Mucosa of rectum (tissue), 2 donors: Measurements from ENCODE around the gene NTSR1.

ENCODE experiments used
- H3K27ac ChIP-seq, 2 donors: one replicate each; pipeline ENCODE4 v1.7.0; 2013; ENCODE audit warnings: inconsistent platforms in 2 of 2, low read depth in 2 of 2, low read length in 2 of 2
- H3K27me3 ChIP-seq, 2 donors: one replicate each; pipeline ENCODE4 v1.7.0; 2013; ENCODE audit warnings: low read length in 2 of 2; ENCODE audit not compliant: control insufficient read depth in 2 of 2, insufficient read depth in 2 of 2
- H3K36me3 ChIP-seq, 2 donors: one replicate each; pipeline ENCODE4 v1.7.0; 2013; ENCODE audit warnings: low read length in 2 of 2; ENCODE audit not compliant: control insufficient read depth in 2 of 2, insufficient read depth in 2 of 2
- H3K4me1 ChIP-seq, 2 donors: one replicate each; pipeline ENCODE4 v1.7.0; 2013; ENCODE audit warnings: low read length in 2 of 2, mild to moderate bottlenecking in 1 of 2; ENCODE audit not compliant: control insufficient read depth in 2 of 2, insufficient read depth in 2 of 2
- H3K4me3 ChIP-seq, 2 donors: one replicate each; pipeline ENCODE4 v1.7.0; 2013; ENCODE audit warnings: low read length in 2 of 2
- H3K9ac ChIP-seq, 2 donors: one replicate each; pipeline ENCODE4 v1.7.0; 2013; ENCODE audit warnings: low read length in 2 of 2, low read depth in 1 of 2, mild to moderate bottlenecking in 1 of 2
- H3K9me3 ChIP-seq, 2 donors: one replicate each; pipeline ENCODE4 v1.7.0; 2013; ENCODE audit warnings: low read length in 2 of 2; ENCODE audit not compliant: control insufficient read depth in 2 of 2
- donor health status: healthy.
- donor health status: Normal muscosa, but diverticular disease.

NTSR1 gene

DNA sequence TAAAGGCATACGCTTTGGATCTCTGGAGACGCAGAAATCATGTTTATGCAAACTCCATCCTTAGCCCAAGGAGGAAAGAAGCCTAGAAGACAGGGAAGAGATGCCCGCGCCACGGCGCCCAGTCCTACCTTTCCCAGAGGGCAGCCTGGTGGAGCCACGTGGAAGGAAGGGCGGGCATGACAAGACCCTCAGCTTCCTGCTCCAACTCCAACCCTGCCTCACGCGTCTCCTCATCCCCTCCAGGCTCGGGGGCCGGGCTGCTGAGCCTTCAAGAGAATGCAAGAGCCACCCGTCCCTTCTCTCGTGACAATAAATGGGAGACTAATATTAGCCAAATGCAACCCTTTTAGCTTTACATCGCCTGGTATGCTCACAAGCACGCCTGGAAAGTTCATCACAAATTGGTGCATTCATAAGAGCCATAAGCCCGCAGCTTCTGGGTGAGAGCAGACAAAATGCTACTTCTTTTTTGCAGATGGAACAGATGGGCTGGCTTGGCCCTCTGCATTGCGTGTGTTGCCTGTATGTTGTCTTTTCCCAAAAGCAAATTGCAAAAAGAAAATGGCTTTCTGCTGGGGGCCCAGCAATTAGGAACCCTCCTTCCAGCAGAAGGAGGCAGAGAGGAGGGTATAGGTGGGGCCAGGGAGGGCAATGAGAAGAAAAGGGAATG, 8.2 kb upstream of the NTSR1 start:
- Histone ChIP-seq H3K4me3 (no peak overlapping the region), H3K9ac (no peak overlapping the region), H3K9me3 (no peaks in the 10 kb centered on the region), H3K36me3 (no peaks in the 10 kb centered on the region), H3K27ac (no peak overlapping the region), H3K4me1 (peaks cover 3 to 4% of the 10 kb centered on the region in 2 donors), H3K27me3 (peaks cover 2 to 4% of the 10 kb centered on the region in 2 donors)

DNA sequence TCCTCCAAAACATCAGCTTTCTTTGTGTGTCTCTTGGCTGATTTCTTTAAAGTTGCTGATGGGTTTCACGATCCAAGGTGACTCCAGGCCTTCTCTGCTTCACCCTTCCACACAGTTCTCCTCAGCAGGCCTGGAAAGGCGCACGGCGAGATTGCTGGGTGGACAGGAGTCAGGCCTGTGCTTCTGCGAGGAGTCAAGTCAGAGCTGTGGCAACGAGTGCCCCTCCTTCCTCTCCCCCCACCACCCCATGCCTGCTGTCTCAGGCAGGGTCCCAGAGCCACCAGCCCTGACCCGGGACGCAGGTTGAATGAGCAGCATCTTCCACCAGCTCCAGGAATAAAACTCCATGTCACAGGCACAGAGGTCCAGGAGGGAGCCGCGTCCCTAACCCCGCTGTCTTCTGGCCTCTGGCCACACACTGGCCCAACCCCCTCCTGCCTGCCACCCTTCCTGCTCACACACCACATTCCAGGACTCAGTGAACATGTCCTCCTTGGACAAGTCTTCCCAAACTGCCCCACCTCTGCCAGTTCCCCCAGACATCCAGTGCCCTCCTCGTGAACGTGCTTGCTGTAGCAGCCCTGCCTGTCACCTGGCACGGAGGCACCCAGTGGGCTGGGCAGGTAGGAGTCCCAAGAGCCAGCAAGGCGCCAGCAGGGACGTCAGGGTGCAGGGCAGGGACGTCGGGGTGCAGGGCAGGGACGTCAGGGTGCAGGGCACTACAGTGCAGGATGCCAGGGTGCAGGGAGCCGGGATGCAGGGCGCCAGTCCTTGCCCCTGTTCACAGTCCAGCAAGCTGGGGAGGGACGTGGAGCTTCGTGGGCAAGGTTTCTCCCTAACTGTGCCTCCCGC, 7.2 kb upstream of the NTSR1 start:
- Histone ChIP-seq H3K27ac (no peak overlapping the region), H3K27me3 (peaks cover 2 to 4% of the 10 kb centered on the region in 2 donors), H3K4me1 (peaks cover 3 to 4% of the 10 kb centered on the region in 2 donors), H3K9ac (no peak overlapping the region), H3K4me3 (no peak overlapping the region), H3K9me3 (no peaks in the 10 kb centered on the region), H3K36me3 (no peaks in the 10 kb centered on the region)

DNA sequence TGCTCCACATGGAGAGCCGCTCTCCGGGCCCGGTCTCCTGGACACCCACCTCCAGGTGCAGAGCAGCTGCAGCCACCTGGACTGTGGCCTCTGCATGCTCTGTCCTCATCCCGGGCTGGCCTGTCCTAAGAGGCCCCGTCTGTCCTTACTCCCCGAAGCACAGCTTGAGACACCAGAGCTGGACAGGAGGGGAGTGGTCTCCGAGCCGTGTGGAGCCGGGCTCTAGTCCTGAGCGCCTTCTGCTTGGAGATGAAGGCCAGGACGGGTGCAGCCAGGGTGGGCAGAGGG, 6.7 kb upstream of the NTSR1 start:
- Histone ChIP-seq H3K4me3 (no peak overlapping the region), H3K9me3 (no peaks in the 10 kb centered on the region), H3K36me3 (no peaks in the 10 kb centered on the region), H3K27me3 (peaks cover 3 to 4% of the 10 kb centered on the region in 2 donors), H3K9ac (no peak overlapping the region), H3K4me1 (peaks cover 2 to 4% of the 10 kb centered on the region in 2 donors), H3K27ac (no peak overlapping the region)

DNA sequence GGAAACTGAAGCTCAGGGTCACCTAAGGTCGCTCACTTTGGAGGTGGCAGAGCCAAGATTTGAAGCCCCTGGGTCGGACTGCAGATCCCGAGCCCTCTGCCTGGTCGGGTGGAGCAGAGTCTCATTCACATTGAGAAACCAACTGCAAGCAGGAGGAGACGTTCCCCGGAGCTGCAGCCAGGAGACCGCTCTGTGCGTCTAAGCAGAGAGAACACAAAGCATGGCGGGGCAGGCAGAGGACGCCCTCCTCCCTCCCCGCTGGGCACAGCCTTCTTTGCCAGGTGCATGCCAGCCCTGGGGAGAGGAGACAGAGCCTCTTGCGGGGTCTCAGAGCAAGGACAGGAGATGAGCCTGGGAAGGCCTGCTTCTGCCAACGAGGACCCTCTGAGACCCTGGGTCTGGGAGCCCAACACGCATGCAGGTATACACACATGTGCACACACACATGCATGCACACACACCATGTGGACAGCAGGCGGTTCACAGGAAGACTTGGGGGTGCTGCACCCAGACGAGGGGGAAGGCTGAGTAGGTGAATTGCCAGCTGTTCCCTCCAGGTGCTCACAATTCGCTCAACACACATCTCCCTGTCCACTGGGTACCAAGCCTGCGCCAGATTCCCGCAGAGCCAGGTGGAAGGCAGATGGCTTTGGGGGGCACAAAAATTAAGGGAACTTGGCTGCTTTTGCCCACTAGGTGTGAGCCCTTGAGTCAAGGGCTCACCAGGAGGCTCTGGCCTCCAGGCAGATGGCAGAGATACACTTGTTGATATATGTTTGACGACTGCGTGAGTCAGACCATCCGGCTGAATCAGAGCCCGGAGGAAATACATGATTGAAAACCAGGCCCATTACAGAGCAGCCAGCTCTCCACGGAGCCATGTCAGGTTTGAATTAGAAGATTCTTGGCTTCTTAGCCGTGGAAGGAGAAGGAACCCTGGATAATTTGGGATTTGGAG, 5.5 kb upstream of the NTSR1 start:
- Histone ChIP-seq H3K36me3 (no peaks in the 10 kb centered on the region), H3K4me3 (no peak overlapping the region), H3K9ac (no peak overlapping the region), H3K27ac (no peak overlapping the region), H3K9me3 (no peaks in the 10 kb centered on the region), H3K27me3 (peaks cover 8 to 10% of the 10 kb centered on the region in 2 donors), H3K4me1 (peaks cover 0 to 4% of the 10 kb centered on the region in 2 donors)

DNA sequence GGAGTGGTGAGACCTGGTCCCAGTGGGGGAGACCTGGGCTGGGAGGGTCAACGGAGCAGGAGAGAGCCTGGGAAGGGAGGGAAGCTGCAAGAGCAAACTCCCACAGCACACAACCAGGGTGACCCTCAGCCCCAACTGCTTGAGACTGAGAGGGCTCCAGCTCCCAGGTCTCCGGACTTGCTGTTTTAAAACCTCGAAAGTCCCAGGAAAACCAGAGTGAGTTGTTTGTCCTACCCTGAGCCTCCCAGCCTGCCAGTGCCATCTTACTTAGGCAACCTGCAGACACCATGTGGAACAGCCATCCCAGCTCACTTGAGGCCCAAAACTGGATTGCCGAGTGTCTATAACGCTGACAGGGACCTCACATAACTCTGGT, 4.8 kb upstream of the NTSR1 start:
- Histone ChIP-seq H3K4me3 (no peak overlapping the region), H3K9ac (no peak overlapping the region), H3K36me3 (no peaks in the 10 kb centered on the region), H3K27ac (no peak overlapping the region), H3K4me1 (peaks cover 0 to 4% of the 10 kb centered on the region in 2 donors), H3K27me3 (peaks cover 10 to 12% of the 10 kb centered on the region in 2 donors), H3K9me3 (no peaks in the 10 kb centered on the region)

DNA sequence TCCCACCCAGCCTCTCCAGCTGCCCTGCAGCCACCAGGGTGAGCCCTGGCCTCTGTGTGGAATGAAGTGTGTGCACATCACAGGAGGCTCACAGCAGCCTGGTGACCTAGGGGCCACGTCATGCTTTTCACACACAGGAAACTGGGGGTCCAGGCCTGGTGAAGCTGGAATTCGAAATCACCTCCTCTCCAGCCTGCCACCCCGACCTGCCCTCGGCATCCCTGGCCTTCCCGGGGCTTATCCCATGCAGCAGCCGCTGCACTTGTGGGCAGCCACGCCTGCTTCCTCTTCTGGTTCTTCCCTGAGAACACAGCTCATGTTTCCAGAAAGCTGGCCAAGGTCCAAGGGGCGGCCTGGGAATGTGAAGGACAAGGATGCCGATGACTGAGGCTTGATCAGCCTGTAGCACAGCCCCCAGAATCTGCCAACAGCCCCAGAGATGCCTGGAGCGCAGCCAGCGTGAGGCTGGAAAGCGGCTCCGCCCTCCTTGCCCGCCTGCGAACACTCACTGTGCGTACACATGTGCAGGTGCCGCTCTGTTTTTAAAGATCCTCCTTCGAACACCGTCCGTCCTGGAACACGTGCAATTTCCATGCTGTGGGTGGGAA, 4.2 kb upstream of the NTSR1 start:
- H3K4me1 ChIP-seq = peaks cover 0 to 4% of the 10 kb centered on the region in 2 donors
- H3K27ac ChIP-seq = no peak overlapping the region
- H3K4me3 ChIP-seq = no peak overlapping the region
- no peak overlapping the region for H3K9ac ChIP-seq
- H3K9me3 ChIP-seq = no peaks in the 10 kb centered on the region
- H3K36me3 ChIP-seq = no peaks in the 10 kb centered on the region
- H3K27me3 ChIP-seq = peaks cover 12 to 16% of the 10 kb centered on the region in 2 donors

DNA sequence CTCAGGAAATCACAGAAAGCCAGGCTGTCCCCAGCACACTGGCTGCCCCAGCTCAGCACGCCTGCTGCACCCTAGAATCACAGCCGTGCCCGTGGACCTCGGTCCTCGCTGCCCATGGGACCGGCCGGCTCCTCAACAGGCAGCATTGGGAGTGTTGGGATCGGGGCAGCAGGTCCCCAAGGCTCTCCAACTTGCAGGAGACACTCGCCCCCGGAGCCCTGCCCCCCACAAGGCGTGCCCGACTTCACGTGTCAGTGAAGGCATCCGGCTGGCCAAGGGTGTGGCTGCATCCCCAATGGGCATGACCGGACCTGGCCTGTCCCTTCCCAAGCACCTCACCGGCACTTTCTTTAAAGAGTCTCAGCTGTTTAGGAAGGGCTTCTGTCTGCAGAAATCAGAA, 3.0 kb upstream of the NTSR1 start:
- Histone ChIP-seq H3K9me3 (no peaks in the 10 kb centered on the region), H3K4me3 (no peak overlapping the region), H3K27me3 (peaks cover 18 to 26% of the 10 kb centered on the region in 2 donors)

DNA sequence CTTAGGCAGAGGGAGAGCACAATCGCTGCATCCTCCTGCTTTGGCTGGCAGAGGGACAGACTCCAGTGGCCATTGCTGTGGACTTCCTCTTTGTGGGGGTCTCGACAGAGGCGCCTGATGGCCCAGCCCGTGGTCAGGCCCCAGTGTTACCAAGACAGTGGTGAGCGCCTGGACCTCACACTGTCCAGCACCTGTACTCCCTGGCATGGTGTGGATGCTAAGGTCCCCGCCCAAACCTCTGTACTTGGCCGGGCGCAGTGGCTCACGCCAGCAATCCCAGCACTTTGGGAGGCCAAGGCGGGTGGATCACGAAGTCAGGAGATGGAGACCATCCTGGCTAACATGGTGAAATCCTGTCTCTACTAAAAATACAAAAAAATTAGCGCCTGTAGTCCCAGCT, 2.3 kb upstream of the NTSR1 start:
- no peak overlapping the region for H3K27ac ChIP-seq
- H3K27me3 ChIP-seq = peaks cover 22 to 31% of the 10 kb centered on the region in 2 donors

More for the DNA sequence above, 3.0 kb upstream of the NTSR1 start:
- Histone ChIP-seq H3K36me3 (no peaks in the 10 kb centered on the region), H3K27ac (no peak overlapping the region), H3K9ac (no peak overlapping the region), H3K4me1 (peaks cover 0 to 4% of the 10 kb centered on the region in 2 donors)

DNA sequence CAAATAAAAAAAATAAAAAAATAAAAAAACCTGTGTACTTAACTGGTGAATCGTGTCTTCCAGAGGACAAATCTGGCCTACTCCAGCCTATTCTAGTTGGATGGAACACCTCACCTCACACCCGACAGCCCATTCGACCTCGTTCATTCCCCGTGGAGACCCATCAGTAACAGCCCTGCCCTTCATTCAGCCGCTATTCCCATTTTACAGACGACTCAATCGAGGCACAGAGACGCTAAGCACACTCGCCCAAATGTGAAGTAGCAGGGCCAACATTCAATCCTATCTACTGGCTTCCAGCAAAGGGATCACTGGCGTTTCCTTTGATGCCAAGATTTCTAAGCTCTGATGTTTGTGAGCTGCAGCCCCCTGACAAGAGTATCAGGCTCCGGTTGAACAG, 1.8 kb upstream of the NTSR1 start:
- Histone ChIP-seq H3K9ac (no peak overlapping the region), H3K27ac (no peak overlapping the region), H3K9me3 (no peaks in the 10 kb centered on the region), H3K36me3 (no peaks in the 10 kb centered on the region), H3K4me1 (peaks cover 0 to 4% of the 10 kb centered on the region in 2 donors), H3K27me3 (peaks cover 22 to 31% of the 10 kb centered on the region in 2 donors), H3K4me3 (no peak overlapping the region)

More for the DNA sequence above, 2.3 kb upstream of the NTSR1 start:
- H3K4me1 ChIP-seq = peaks cover 0 to 4% of the 10 kb centered on the region in 2 donors
- H3K9me3 ChIP-seq = no peaks in the 10 kb centered on the region
- no peaks in the 10 kb centered on the region for H3K36me3 ChIP-seq
- H3K9ac ChIP-seq = no peak overlapping the region
- H3K4me3 ChIP-seq = no peak overlapping the region
